Testis (tissue), 3 donors: ENCODE measurements around the gene ACBD5. TPM values are rescaled to one million over a fixed set of nuclear protein-coding genes. Genes with fewer than 3 reads are reported as not detected.

Experiments used
- DNase-seq: peaks from one replicate; pipeline ENCODE4 v3.0.0-alpha.2; 2019
- H3K27ac ChIP-seq, 2 donors: fragments of 200-600 bp; sonication (generic); one replicate each; pipeline ENCODE4 v1.5.1; 2019
- H3K27me3 ChIP-seq: fragments of 200-600 bp; sonication (generic); one replicate; pipeline ENCODE4 v1.5.1; 2019
- H3K36me3 ChIP-seq: fragments of 200-600 bp; sonication (generic); one replicate; pipeline ENCODE4 v1.5.1; 2017; ENCODE audit warnings: low read depth; ENCODE audit errors: missing control alignments
- H3K4me1 ChIP-seq: fragments of 200-600 bp; sonication (generic); one replicate; pipeline ENCODE4 v1.5.1; 2019
- H3K4me3 ChIP-seq, 2 donors: fragments of 200-600 bp; sonication (generic); one replicate each; pipeline ENCODE4 v1.5.1; 2017 to 2019
- H3K9me3 ChIP-seq: fragments of 200-600 bp; sonication (generic); one replicate; pipeline ENCODE4 v1.5.1; 2017
- CTCF ChIP-seq, 3 experiments: fragments of 450-650 bp in 2 of 3; fragments of 200-600 bp in 1 of 3; sonication (generic) in 1 of 3; IDR thresholded peaks; one replicate each; pipeline ENCODE4 v1.5.1; 2016 to 2019; ENCODE audit warnings: antibody characterized with exemption in 3 of 3, mild to moderate bottlenecking in 2 of 3, moderate library complexity in 1 of 3
- POLR2A ChIP-seq: fragments of 450-650 bp; IDR thresholded peaks from one replicate; pipeline ENCODE4 v1.6.1; 2017; ENCODE audit warnings: antibody characterized with exemption, mild to moderate bottlenecking, moderate library complexity
- WGBS, 2 donors: methylation state at CpG; one replicate each; pipeline ENCODE4 v1.1.5; 2018; 5-methylcytosine and 5-hydroxymethylcytosine counted together
- intact Hi-C: fragments of 100-400 bp; cut with DNase I; formaldehyde crosslinking; loops from one replicate; pipeline ENCODE4 v1.15.1; 2023; ENCODE audit warnings: low total_unique reads
- polyA plus RNA-seq: library from polyadenylated mRNA; stranded (reverse); fragments of 350-450 nt; fragmentation: Illumina TruSeq; extraction: RNeasy Lipid Tissue Mini Kit (QIAGEN cat#74804); gene quantifications from one replicate; pipeline ENCODE4 v1.2.3, GENCODE V29; 2014; ENCODE audit warnings: low read depth, low replicate concordance; ENCODE audit not compliant: insufficient read depth
- total RNA-seq, 2 donors: library from RNA; depleted of rRNA; stranded (reverse); fragments of >200 nt; gene quantifications; one replicate each; pipeline ENCODE4 v1.2.3, GENCODE V29; 2016

The ACBD5 gene
- total and polyA plus RNA-seq, 3 donors from 2014 or later: 33.8 to 36.4 (median 33.9) TPM

- TF ChIP-seq CTCF (IDR thresholded peaks at IDR 0.05) (no peak), POLR2A (no peak)
- Histone ChIP-seq H3K9me3 (no peaks in the 10 kb centered on the region), H3K27me3 (no peaks in the 10 kb centered on the region), H3K4me1 (no peaks in the 10 kb centered on the region), H3K27ac (no peak overlapping the region), H3K36me3 (no peaks in the 10 kb centered on the region), H3K4me3 (peak overlapping the region; percentile 36 to 40)
- WGBS, 2 donors: 5% methylated on average over 63 to 66 of the region's 75 CpGs
- DNase-seq: no peak
- intact Hi-C loops: no loop called here
These were observed 18.5 kb upstream of the ACBD5 start for GRCh38 chr10:27258838-27259812.

DNA sequence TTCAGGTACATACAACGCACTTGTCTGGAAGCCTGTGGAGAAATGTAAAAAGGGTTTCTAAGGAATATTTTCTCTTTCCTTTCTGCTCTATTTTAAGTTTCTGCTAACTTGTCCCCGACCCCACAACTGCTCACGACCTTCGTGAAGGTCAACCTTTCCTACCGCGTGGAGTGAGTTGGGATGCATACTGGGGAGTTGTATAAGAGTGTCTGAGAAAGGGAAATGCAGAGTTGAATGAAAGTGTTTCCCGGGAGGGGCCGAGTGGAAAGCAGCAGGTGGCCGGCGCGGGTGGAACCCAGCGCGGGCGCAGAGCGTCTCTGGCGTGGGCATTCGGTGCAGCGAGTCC is 17.9 kb upstream of the ACBD5 start:
- peak overlapping the region; percentile 36 to 40 for H3K4me3 ChIP-seq
- no peak for TF ChIP-seq POLR2A
- TF ChIP-seq CTCF (IDR thresholded peaks at IDR 0.05): no peak
- H3K4me1 ChIP-seq: no peaks in the 10 kb centered on the region
- no peaks in the 10 kb centered on the region for H3K9me3 ChIP-seq
- WGBS, 2 donors: 4% methylated on average over 18 of the region's 18 CpGs
- no peaks in the 10 kb centered on the region for H3K27me3 ChIP-seq
- no peak for DNase-seq
- intact Hi-C loops: no loop called here
- H3K36me3 ChIP-seq: no peaks in the 10 kb centered on the region
- H3K27ac ChIP-seq: no peak overlapping the region

- Histone ChIP-seq H3K4me3 (peak overlapping the region; percentile 6 to 17), H3K9me3 (no peaks in the 10 kb centered on the region), H3K27me3 (no peaks in the 10 kb centered on the region), H3K4me1 (no peaks in the 10 kb centered on the region), H3K27ac (no peak overlapping the region), H3K36me3 (no peaks in the 10 kb centered on the region)
- 56 to 78% methylated on average over 14 to 38 of the region's 58 CpGs for WGBS, 2 donors
- intact Hi-C loops: no loop called here
- peak; percentile 42 for DNase-seq
- TF ChIP-seq POLR2A (no peak), CTCF (IDR thresholded peaks at IDR 0.05) (no peak)
These were observed 15.9 kb upstream of the ACBD5 start for GRCh38 chr10:27256299-27257189.

- 67 to 71% methylated on average over 5 of the region's 5 CpGs for WGBS, 2 donors
- H3K27ac ChIP-seq: no peak overlapping the region
These were observed 13.0 kb upstream of the ACBD5 start for GRCh38 chr10:27253576-27253975.

More at GRCh38 chr10:27253576-27253975, 13.0 kb upstream of the ACBD5 start:
- intact Hi-C loops: no loop called here
- no peak for TF ChIP-seq POLR2A
- no peak for TF ChIP-seq CTCF (IDR thresholded peaks at IDR 0.05)
- Histone ChIP-seq H3K4me3 (no peak overlapping the region), H3K36me3 (no peaks in the 10 kb centered on the region), H3K27me3 (no peaks in the 10 kb centered on the region), H3K9me3 (no peaks in the 10 kb centered on the region), H3K4me1 (no peaks in the 10 kb centered on the region)
- no peak for DNase-seq
